ENCODE results near the gene SBF2.
A peak's percentile ranks its signal among the peaks of the same experiment; 100 is the strongest.

SBF2 gene

GRCh38 chr11:10301656-10302358 is 7.8 kb upstream of the SBF2 start:
- DNase-seq (ENCODE audit: low spot score): no peak

DNA sequence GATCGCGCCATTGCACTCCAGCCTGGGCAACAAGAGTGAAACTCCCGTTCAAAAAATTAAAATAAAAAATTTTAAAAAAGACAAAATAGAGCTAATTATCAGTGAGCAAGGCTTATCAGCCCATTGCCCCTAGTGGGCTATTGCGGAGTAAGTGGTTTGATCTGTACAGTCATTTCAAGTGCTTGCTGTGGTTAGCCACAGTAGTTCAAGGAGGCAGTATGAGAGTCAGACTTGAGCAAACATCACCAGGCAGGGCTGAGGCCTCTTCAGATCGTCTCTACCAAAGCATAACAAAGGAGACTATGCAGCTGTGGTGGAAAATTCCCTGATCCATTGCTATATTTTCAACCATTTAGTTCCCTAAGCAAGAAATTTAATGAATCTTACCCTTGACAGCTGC is 4.3 kb upstream of the SBF2 start:
- peak; percentile 65 for DNase-seq (ENCODE audit: low spot score)

GRCh38 chr11:10295064-10295901 is 1.3 kb upstream of the SBF2 start:
- no peak for DNase-seq (ENCODE audit: low spot score)

DNA sequence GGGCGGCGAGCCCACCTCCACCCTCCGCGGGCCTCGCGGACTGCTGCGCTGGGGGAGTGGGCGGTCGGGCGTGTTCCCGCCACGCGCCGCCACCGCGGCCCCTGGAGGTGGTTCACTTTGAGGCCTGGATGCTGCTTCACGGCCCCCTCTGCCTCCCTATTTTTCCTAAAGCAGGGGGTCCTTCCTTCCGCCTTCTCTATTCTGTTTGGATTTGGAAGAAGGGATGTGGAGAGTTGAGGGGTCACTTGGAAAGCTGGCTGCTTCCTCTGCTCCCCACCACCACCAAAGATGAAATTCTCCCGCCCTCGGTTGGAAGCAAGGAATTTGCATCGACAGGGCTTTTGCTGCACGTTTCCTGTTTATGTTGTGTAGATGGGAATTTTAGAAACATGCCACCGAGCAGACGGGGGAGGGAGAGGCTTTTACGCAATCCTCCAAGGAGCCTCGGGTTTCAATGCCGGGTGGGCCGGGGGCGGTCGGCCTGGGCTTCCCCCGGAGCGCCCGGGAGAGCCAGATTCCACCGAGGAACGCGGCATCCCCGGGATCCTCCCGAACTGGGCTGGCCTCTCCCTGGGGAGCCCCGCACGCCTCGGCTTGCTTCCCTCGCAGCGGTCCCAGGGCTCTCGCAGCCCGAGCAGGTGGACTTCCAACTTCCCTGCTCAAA is 403 bp upstream of the SBF2 start:
- peak; percentile 26 for DNase-seq (ENCODE audit: low spot score)

DNA sequence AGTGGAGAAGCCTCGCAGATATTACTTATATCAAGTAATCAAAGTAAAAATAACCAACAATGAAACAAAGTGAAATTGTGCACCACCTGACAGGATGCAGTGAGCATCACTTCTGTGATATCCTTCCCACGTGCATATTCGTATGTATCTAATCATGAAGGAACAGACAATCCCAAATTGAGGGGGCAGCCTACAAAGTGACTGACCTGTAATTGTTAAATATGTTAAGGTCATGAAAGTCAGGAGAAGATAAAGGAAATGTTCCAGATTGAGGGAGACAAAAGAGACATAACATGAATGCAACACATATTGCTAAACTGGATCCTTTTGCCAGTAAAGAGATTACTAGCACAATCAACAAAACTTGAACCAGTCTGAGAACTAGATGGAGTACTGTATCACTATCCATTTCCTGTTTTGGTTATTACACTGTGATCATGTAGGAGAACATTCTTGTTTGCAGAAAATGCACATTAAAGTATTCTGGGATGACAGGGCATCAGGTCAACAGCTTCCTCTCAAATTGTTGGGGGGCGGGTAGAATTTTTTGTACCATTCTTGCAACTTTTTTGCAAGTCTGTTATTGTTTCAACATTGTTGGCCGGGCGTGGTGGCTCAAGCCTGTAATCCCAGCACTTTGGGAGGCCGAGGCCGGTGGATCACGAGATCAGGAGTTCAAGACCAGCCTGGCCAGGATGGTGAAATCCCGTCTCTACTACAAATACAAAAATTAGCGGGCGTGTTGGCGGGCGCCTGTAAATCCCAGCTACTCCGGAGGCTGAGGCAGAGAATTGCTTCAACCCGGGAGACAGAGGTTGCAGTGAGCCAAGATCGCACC is 2.0 kb downstream of the SBF2 start:
- DNase-seq (ENCODE audit: low spot score): no peak

DNA sequence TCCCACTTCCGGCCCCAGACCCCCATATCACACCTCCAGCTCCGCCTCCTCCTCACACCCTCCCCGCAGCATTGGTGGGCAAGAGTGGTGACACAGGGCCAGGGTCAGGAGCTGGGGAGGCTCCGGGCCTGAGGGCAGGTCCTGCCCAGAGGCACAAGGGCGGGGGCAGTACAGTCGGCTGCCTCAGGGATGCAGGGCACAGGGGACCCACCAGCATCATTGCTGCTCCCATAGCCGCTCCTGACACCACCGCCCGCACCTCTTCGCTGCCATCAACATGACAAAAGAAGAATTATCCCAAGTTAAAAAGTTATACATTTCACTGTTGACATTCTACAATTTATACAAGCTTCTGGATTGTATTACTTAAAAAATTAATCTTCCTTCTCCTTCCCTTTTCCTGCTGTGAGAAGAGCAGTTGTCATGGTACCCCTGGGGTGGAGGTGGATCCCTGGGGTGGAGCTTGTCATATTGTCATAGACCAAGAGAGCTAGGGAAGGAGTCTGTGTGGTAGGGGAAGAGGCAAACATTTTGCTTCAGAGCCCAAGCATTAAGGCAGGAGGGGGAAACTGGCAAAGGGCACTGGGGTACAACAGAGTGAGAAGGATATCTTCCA is 4.1 kb downstream of the SBF2 start:
- DNase-seq (ENCODE audit: low spot score): no peak

DNA sequence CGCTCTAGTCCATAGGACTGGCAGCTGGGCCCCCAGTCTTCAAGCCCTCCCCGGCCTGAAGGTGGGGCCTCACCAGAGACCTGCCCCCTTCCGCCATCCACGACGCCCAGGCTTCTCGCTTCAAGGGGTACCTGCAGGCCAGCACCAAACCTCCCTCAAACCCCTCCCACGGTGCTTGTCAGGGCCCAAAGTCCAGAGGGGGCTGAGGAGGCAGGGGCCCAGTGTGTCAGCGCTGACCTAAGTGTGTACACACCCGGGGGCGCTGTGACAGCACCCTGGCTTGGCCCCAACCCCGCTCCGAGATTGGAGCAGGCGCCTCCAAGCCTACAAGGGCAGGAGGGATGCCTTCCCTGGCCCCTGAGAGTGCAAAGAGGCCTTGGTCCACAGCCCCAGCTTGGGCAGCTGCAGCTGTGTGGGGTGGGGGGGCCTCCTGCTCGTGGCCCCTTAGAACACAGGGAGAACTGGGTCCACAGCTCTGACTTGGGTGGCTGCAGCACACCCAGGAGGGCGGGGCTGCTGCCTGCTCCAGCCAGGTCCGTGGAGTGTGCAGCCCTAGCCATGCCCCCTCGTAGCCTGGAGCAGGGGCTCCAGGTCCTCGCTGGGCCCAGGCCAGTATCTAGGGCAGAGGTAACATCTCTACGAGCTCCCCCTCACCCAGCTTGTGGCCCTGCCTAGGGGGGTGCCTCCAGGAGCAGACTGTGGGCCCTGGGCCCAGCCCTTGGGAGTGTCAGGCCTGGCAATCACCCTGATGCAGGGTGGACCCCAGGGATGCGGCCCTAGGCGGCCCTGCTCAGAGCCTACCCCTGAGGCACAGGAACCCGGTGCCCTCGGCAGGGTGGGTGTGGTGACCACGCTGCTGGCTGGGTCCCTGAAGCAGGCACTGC is 4.9 kb downstream of the SBF2 start:
- no peak for DNase-seq (ENCODE audit: low spot score)

DNA sequence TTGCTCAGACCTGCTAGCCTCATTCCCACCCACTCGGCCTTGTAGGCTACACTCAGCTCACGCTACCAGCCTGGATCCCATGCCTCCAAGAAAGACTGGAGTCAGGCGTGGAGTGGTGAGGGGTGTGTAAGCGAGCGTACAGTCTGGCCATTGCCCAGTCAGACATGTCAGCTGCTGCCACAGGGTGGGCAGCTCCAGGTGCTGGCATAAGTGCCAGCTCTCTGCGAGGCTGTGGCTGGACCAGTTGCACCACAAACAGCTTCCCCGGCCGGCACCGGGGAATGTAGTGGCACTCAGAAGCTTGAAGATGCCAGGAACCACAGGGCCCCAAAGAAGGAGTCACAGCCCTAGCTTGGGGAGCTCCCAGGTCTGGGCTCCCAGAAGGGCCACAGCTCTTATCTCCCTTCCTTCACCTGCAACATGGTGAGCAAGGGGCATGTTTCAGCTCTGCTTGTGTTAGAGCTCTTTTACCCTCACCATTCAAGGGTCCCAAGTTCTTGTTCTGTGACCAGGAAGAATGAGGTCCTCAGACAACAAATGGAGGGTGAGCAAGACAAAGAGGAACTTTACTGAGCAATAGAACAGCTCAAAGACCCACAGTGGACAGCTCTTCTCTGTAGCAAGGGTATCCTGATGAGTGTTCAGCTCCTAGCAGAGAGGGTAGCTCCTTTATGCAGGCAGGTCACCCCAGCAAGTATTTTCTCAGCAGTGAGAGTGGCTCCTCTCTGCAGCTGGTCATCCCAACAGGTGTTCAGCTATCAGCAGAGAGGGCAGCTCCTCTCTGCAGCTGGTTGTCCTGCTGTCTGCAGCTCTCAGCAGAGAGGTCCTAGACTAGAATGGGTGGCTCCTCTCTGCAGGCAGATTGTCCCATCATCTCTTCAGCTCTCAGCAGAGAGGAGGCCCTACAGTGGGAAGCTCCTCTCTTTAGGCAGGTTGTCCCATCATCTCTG is 6.0 kb downstream of the SBF2 start:
- no peak for DNase-seq (ENCODE audit: low spot score)

DNA sequence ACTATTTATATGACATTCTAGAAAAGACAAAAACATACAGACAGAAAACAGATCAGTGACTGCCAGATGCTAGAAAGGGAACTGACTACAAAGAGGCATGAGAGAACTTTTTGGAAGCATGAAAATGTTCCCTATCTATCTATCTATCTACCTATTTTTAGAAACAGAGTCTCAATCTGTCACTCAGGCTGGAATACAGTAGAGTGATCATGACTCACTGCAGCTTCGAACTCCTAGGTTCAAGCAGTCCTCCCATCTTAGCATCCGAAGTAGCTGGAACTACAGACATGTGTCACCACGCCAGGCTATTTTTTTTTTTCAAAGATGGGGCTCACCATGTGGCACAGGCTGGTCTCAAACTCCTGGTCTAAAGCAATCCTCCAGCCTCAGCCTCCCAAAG is 6.9 kb downstream of the SBF2 start:
- DNase-seq (ENCODE audit: low spot score): no peak

- no peak for DNase-seq (ENCODE audit: low spot score)
Measured at GRCh38 chr11:10285148-10285802, 8.7 kb downstream of the SBF2 start.

GRCh38 chr11:10283991-10284390 is 10.0 kb downstream of the SBF2 start:
- no peak for DNase-seq (ENCODE audit: low spot score)

- no peak for DNase-seq (ENCODE audit: low spot score)
Measured at GRCh38 chr11:10282117-10282516, 11.9 kb downstream of the SBF2 start.

GRCh38 chr11:10275714-10276113 is 18.3 kb downstream of the SBF2 start:
- no peak for DNase-seq (ENCODE audit: low spot score)

DNA sequence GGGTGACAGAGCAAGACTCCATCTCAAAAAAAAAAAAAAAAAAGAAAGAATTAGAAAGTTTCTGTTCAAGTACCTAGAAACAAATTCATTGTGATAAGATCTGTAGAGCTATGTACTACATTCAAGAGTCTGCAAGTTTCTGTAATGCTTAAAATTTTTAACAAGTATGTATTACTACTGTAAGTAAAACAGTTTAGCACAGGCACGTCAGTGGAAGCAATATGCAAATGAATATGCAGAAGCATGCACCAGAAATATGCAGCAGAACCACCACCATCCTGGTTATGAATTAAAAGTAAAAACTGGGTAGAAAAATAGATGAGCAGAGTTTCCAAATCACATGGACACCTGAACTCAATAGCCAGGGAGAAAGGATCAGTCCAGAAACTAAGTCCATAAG is 19.3 kb downstream of the SBF2 start:
- peak; percentile 66 for DNase-seq (ENCODE audit: low spot score)

DNA sequence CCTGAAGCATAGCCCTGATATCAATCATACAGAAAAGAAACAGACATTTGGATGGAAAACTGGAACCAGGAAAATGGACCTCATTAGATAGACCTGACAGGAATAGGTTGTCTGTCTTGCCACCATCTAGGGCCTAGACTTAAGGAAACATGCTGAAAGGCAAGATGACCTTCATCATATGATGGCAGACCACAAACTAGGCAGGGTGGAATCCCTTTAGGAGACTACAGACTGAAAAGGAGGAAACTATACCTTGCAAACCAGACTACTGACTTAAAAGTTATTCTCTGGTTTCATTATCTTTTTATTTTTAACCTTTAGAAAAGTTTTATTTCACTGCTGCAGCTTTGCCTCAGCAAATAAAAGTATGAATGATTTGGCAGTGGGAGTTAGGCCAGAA is 20.3 kb downstream of the SBF2 start:
- DNase-seq (ENCODE audit: low spot score): no peak

- no peak for DNase-seq (ENCODE audit: low spot score)
Measured at GRCh38 chr11:10272132-10272531, 21.9 kb downstream of the SBF2 start.

DNA sequence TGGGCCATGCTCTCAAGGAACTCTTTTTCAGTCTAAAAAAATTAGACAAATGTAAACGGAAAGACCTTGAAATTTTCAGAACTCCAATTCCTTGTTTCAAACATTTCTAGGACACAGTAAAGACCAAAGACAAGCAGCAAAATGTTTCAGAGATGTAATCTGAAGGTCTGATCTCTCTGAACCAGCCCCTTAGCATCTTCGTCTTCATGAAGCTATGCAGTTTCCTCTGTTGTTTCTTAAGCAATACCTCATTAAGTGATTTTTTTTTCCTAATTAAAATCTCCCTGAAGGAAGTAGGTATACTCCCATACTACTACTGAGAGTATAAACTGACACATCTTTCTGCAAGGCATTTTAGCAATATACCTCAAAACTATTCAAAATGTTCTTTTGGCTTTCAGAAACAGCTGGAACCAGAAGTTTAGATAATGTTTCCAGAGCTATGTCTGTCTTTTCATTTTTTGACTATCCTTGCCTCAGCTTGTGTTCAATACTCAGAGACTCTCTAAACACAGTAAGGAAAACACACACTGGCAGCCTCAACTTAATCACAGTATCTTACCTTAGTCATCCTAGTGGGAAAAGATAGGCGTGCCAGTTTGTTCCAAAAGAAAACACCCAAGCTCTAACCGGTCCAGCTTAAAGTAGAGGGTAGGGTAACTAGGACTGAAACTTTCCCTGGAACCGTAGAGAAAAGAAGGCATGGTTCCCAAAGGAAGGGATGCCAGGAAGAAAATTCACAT is 25.1 kb downstream of the SBF2 start:
- DNase-seq (ENCODE audit: low spot score): no peak

DNA sequence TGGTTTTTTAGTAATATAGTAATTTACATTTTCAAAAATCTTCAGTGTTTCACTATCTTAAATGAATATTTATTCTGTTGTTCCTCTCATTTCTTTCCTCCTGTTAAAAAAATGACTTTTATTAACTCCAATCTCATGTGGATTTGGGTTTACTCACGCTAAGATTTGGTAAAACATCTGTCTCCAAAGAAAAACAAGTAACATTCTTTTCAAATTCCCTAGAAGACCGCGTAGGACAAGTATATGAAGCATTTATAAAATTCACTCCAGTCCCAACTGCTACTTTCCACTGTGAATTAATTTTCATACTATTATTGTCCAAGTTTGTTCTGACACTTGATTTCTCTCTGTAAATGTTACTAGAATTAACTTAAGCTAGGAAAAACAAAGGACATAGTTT is 26.2 kb downstream of the SBF2 start:
- DNase-seq (ENCODE audit: low spot score): no peak
